Adrenal gland (tissue), 12 donors: Measurements from ENCODE around the gene ZSCAN22. TPM values are rescaled to one million over a fixed set of nuclear protein-coding genes. Genes with fewer than 3 reads are reported as not detected.
"Not testable (repeated sequence)": the region's sequence is repeated elsewhere in the genome, so short reads cannot be mapped to it uniquely, and the experiment has no call there.

Source experiments
- DNase-seq, 7 donors: peaks; one replicate each; pipeline ENCODE4 v3.0.0-alpha.2; 2019 to 2020
- H3K27ac ChIP-seq, 5 donors: fragments of 200-600 bp; sonication (generic) in 4 of 5; 1 replicate in 3 of 5; 2 replicates in 2 of 5; pipeline versions ENCODE4 v1.5.1 to v1.8.0; 2016 to 2020; ENCODE audit warnings: mild to moderate bottlenecking in 1 of 5
- H3K27me3 ChIP-seq: fragments of 200-600 bp; 2 replicates; pipeline ENCODE4 v1.8.0; 2021
- H3K36me3 ChIP-seq, 2 donors: fragments of 200-600 bp; replicated peaks in 1 of 2; 1 replicate in 1 of 2; 2 replicates in 1 of 2; pipeline versions ENCODE4 v1.5.1 to v1.8.0; 2018 to 2022
- H3K4me1 ChIP-seq, 2 donors: fragments of 200-600 bp; replicated peaks in 1 of 2; 1 replicate in 1 of 2; 2 replicates in 1 of 2; pipeline versions ENCODE4 v1.5.1 to v1.8.0; 2018 to 2021
- H3K4me3 ChIP-seq, 4 donors: fragments of 200-600 bp; sonication (generic) in 3 of 4; one replicate each; pipeline ENCODE4 v1.5.1; 2016 to 2018
- H3K9me3 ChIP-seq, 3 donors: fragments of 200-600 bp; sonication (generic) in 1 of 3; replicated peaks in 1 of 3; 1 replicate in 2 of 3; 2 replicates in 1 of 3; pipeline versions ENCODE4 v1.5.1 to v1.8.0; 2016 to 2021
- POLR2A ChIP-seq, 2 donors: fragments of 450-650 bp; IDR thresholded peaks; one replicate each; pipeline ENCODE4 v1.6.1; 2017; ENCODE audit warnings: antibody characterized with exemption in 2 of 2, mild to moderate bottlenecking in 2 of 2, moderate library complexity in 1 of 2
- WGBS, 4 donors: extraction: QIAGEN DNeasy Blood & Tissue Kit in 2 of 4; methylation state at CpG; one replicate each; pipeline versions ENCODE4 v1.1.5 to v1.1.7; 2013 to 2017; 5-methylcytosine and 5-hydroxymethylcytosine counted together
- intact Hi-C, 2 donors: fragments of 100-400 bp; cut with DNase I; formaldehyde crosslinking; loops; one replicate each; pipeline versions ENCODE4 v1.14.1 to v1.15.0; 2022 to 2023
- polyA plus RNA-seq, 3 donors: library from polyadenylated mRNA; stranded (reverse); fragments of 200-250 nt in 2 of 3; fragments of 350-450 nt in 1 of 3; fragmentation: Illumina TruSeq in 1 of 3; extraction: RNeasy Lipid Tissue Mini Kit (QIAGEN cat#74804) in 1 of 3; gene quantifications; one replicate each; pipeline ENCODE4 v1.2.3, GENCODE V29; 2013 to 2014
- total RNA-seq, 9 donors: library from RNA; depleted of rRNA in 4 of 9; stranded (reverse); fragments of >200 nt in 4 of 9; fragments of 120-200 nt in 1 of 9; fragmentation: NEBNext Ultra II Directional in 1 of 9; extraction: Animal tissue kit (Norgen Biotek cat#: 25700) in 1 of 9; gene quantifications; one replicate each; pipeline versions ENCODE4 v1.1.0 to v1.2.4, GENCODE V29; 2013 to 2023
- TF ChIP-seq, protein P1 (sequence below), 6 experiments: fragments of 450-650 bp in 4 of 6; fragments of 200-600 bp in 2 of 6; sonication (generic) in 1 of 6; IDR thresholded peaks; 1 replicate in 5 of 6; 2 replicates in 1 of 6; pipeline versions ENCODE4 v1.5.1 to v1.8.0; 2016 to 2021; ENCODE audit warnings: antibody characterized with exemption in 6 of 6, mild to moderate bottlenecking in 2 of 6, moderate library complexity in 1 of 6
- donor health status: healthy with polysubstance abuse.
- donor health status: Bipolar disorder and iron deficiency.
- donor health status: DM: yes; HTN: yes; CAD: no.
- donor health status: DM: no; HTN: no; CAD: no.
- donor health status: DM: no; HTN: no; CAD: no.
- donor health status: DM: yes; HTN: yes; CAD: no.

ZSCAN22 gene
- total and polyA plus RNA-seq, 12 donors = 0.98 to 4.8 (median 3.0) TPM

DNA sequence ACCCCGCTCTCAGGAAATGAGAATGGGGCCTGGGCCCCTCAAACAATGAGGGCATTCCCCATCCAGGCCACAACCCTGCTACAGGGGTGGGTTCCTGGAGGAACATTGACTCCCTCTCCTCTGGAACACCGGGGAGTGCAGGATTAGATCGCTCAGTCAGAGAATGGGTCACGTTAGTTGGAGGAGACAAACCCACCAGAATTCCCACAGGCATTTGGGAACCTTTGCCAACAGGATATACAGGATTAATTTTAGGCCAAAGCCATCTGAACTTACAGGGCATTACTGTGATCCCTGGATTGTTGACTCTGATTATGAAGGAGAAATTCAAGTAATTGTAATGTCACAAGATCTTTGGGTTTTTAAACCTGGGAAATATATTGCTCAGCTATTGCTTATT lies 19.1 kb upstream of the ZSCAN22 start:
- no peaks in the 10 kb centered on the region for H3K27me3 ChIP-seq
- H3K27ac ChIP-seq = no peak overlapping the region
- no peak for DNase-seq
- peaks cover 4 to 13% of the 10 kb centered on the region in 2 donors for H3K4me1 ChIP-seq
- H3K9me3 ChIP-seq = no peaks in the 10 kb centered on the region
- 94 to 98% (median 95%) methylated on average over 4 of the region's 4 CpGs for WGBS, 4 donors
- H3K36me3 ChIP-seq = peaks cover 0 to 29% of the 10 kb centered on the region in 2 donors
- H3K4me3 ChIP-seq = no peak overlapping the region
- TF ChIP-seq POLR2A (IDR thresholded peaks at IDR 0.05) = no peak
- intact Hi-C loops = no loop called here

DNA sequence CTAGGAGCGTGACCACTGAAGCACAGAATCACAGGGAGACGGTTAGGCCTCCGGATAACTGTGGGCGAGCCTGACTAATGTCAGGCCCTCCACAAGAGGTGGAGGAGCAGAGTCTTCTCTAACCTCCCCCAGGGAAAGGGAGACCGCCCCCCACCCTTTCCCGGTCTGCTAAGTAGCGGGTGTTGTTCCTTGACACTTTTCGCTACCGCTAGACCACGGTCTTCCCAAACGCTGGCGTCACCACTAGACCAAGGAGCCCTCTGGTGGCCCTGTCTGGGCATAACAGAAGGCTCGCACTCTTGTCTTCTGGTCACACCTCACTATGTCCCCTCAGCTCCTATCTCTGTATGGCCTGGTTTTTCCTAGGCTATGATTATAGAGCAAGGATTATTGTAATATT lies 16.1 kb upstream of the ZSCAN22 start:
- Histone ChIP-seq H3K4me1 (peaks cover 3 to 12% of the 10 kb centered on the region in 2 donors), H3K36me3 (peaks cover 0 to 54% of the 10 kb centered on the region in 2 donors)
- H3K4me3 ChIP-seq, H3K27ac ChIP-seq, H3K27me3 ChIP-seq, intact Hi-C loops, H3K9me3 ChIP-seq: not testable (repeated sequence)
- peak in 2 of 7 donors; percentile 41 to 85 for DNase-seq
- TF ChIP-seq, protein P1, sequence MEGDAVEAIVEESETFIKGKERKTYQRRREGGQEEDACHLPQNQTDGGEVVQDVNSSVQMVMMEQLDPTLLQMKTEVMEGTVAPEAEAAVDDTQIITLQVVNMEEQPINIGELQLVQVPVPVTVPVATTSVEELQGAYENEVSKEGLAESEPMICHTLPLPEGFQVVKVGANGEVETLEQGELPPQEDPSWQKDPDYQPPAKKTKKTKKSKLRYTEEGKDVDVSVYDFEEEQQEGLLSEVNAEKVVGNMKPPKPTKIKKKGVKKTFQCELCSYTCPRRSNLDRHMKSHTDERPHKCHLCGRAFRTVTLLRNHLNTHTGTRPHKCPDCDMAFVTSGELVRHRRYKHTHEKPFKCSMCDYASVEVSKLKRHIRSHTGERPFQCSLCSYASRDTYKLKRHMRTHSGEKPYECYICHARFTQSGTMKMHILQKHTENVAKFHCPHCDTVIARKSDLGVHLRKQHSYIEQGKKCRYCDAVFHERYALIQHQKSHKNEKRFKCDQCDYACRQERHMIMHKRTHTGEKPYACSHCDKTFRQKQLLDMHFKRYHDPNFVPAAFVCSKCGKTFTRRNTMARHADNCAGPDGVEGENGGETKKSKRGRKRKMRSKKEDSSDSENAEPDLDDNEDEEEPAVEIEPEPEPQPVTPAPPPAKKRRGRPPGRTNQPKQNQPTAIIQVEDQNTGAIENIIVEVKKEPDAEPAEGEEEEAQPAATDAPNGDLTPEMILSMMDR (IDR thresholded peaks at IDR 0.05) = peak in 4 of 6 experiments; percentile 38 to 53 (median 48)
- 62 to 72% (median 69%) methylated on average over 13 of the region's 13 CpGs for WGBS, 4 donors

DNA sequence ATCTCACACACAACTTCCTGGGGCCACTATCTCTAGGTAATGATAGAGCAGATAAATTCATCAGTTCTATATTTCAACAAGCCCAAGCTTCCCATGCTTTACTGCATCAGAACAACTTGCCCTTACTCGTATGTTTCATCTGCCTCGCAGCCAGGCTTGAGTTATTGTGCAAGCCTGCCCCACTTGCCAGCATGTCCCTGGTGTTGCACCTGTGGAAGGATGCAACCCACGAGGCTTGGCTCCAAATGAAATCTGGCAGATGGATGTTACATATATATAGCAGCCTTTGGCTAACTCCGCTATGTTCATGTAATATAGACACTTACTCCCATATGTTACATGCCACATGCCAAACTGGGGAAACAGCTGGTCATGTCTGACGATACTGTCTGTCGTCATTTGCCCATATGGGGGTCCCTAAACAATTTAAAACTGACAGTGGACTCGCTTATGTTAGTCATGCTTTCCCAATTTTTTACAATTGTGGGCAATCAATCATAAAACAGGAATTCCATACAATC lies 15.4 kb upstream of the ZSCAN22 start:
- Histone ChIP-seq H3K27ac (no peak overlapping the region), H3K4me3 (no peak overlapping the region), H3K36me3 (peaks cover 0 to 52% of the 10 kb centered on the region in 2 donors), H3K9me3 (no peaks in the 10 kb centered on the region), H3K4me1 (peaks cover 0 to 5% of the 10 kb centered on the region in 2 donors), H3K27me3 (no peaks in the 10 kb centered on the region)
- WGBS, 4 donors = 92 to 95% (median 93%) methylated on average over 7 of the region's 7 CpGs
- intact Hi-C loops = no loop called here
- no peak for DNase-seq
- no peak for TF ChIP-seq POLR2A (IDR thresholded peaks at IDR 0.05)
- TF ChIP-seq, protein P1 (IDR thresholded peaks at IDR 0.05) = no peak

DNA sequence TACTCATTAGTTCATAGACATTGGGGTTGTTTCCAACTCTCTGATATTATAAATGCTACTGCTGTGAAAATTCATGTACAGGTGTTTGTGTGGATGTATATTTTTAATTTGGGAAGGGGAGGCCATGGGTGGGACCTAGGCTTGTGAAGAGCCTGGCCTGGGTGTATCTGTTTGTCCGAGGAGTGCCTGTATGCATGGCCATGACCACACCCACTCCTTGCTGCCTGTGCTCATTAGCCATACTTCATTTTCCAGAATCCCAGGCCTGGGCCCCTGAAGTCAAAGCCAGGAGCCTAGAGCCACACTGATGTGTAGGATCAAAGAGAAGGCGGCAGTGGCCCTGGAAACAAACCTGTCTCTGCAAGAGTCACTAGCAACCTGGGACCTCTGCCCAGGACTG lies 11.2 kb upstream of the ZSCAN22 start:
- H3K9me3 ChIP-seq = no peaks in the 10 kb centered on the region
- H3K27ac ChIP-seq = no peak overlapping the region
- intact Hi-C loops = no loop called here
- TF ChIP-seq, protein P1 (IDR thresholded peaks at IDR 0.05) = no peak
- no peak for TF ChIP-seq POLR2A (IDR thresholded peaks at IDR 0.05)
- no peak overlapping the region for H3K4me3 ChIP-seq
- peaks cover 0 to 35% of the 10 kb centered on the region in 2 donors for H3K36me3 ChIP-seq
- no peaks in the 10 kb centered on the region for H3K27me3 ChIP-seq
- no peaks in the 10 kb centered on the region for H3K4me1 ChIP-seq
- 93 to 100% (median 98%) methylated on average over 1 to 2 of the region's 2 CpGs for WGBS, 4 donors
- DNase-seq = no peak

DNA sequence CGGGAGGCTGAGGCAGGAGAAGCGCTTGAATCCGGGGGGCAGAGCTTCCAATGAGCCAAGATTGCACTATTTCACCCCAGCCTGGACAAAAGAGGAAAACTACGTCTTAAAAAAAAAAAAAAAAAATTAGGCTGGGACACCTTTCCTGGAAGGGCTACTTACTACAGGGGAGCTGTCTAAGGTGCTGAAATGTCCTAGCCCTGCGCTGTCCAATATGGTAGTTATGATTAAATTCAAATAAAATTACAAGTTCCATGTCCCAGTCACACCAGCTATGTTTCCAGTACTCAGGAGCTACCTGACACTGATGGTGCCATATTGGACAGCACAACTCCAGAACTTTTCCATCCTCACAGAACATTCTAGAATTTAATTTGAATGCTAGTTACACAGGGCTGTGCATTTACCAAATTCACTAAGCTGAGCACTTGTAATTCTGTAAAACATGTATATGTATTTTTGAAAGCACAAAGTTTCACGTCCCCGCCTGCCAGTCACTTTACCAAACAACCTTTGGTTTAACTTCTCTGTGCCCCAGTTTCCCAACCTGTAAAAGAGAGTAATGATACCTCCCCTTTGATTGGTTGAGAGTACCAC lies 9.2 kb upstream of the ZSCAN22 start:
- Histone ChIP-seq H3K9me3 (no peaks in the 10 kb centered on the region), H3K4me3 (no peak overlapping the region), H3K36me3 (peaks cover 0 to 27% of the 10 kb centered on the region in 2 donors), H3K27ac (no peak overlapping the region), H3K4me1 (no peaks in the 10 kb centered on the region), H3K27me3 (no peaks in the 10 kb centered on the region)
- no peak for TF ChIP-seq POLR2A (IDR thresholded peaks at IDR 0.05)
- TF ChIP-seq, protein P1 (IDR thresholded peaks at IDR 0.05) = no peak
- no peak for DNase-seq
- intact Hi-C loops = no loop called here
- WGBS, 4 donors = 59 to 68% (median 61%) methylated on average over 7 of the region's 7 CpGs
